Lower lobe of right lung (tissue), 2 donors: ENCODE data around the gene SLC17A7. TPM values are rescaled to one million over a fixed set of nuclear protein-coding genes. Genes with fewer than 3 reads are reported as not detected.
A peak's percentile ranks its signal among the peaks of the same experiment; 100 is the strongest.

Source experiments
- ATAC-seq, 2 donors: fragments of 200-7000 bp; cut with Tn5 transposase; one replicate each; pipeline ENCODE4 v1.9.1; 2020 to 2022; ENCODE audit warnings: mild to moderate bottlenecking in 2 of 2, moderate library complexity in 2 of 2
- DNase-seq: peaks from one replicate; pipeline ENCODE4 v3.0.0-alpha.2; 2020
- H3K27ac ChIP-seq: fragments of 200-600 bp; one replicate; pipeline ENCODE4 v1.8.0; 2022
- H3K27me3 ChIP-seq: fragments of 200-600 bp; one replicate; pipeline ENCODE4 v1.8.0; 2022; ENCODE audit warnings: low read depth
- H3K36me3 ChIP-seq: fragments of 200-600 bp; one replicate; pipeline ENCODE4 v1.8.0; 2022; ENCODE audit warnings: mild to moderate bottlenecking
- H3K4me1 ChIP-seq: fragments of 200-600 bp; one replicate; pipeline ENCODE4 v1.8.0; 2022
- H3K4me3 ChIP-seq: fragments of 200-600 bp; one replicate; pipeline ENCODE4 v1.8.0; 2022; ENCODE audit warnings: mild to moderate bottlenecking
- H3K9me3 ChIP-seq: fragments of 200-600 bp; one replicate; pipeline ENCODE4 v1.8.0; 2022
- CTCF ChIP-seq: fragments of 200-600 bp; IDR thresholded peaks from one replicate; pipeline ENCODE4 v1.8.0; 2022; ENCODE audit warnings: antibody characterized with exemption, mild to moderate bottlenecking
- intact Hi-C: fragments of 100-400 bp; cut with DNase I; formaldehyde crosslinking; loops from one replicate; pipeline ENCODE4 v1.11.0; 2022
- total RNA-seq: library from RNA; stranded (reverse); fragmentation: NEBNext Ultra II Directional; extraction: Animal tissue kit (Norgen Biotek cat#: 25700); gene quantifications from one replicate; pipeline ENCODE4 v1.2.1, GENCODE V29; 2021
- donor health status: DM: no; HTN: yes; CAD: no; lungs with severe emphysema.

Gene SLC17A7
- total RNA-seq, 1 donor from 2014 or later, result 0.56 TPM

- Histone ChIP-seq H3K9me3 (no peaks in the 10 kb centered on the region), H3K4me1 (peaks cover 3% of the 10 kb centered on the region), H3K27ac (no peak overlapping the region), H3K4me3 (no peak overlapping the region), H3K36me3 (no peaks in the 10 kb centered on the region), H3K27me3 (peaks cover 32% of the 10 kb centered on the region)
- ATAC-seq, result no peak
- TF ChIP-seq CTCF, result no peak
- no peak for DNase-seq
- intact Hi-C loops, result no loop called here
Measured at GRCh38 chr19:49415810-49416200, 25.5 kb downstream of the SLC17A7 start.

DNA sequence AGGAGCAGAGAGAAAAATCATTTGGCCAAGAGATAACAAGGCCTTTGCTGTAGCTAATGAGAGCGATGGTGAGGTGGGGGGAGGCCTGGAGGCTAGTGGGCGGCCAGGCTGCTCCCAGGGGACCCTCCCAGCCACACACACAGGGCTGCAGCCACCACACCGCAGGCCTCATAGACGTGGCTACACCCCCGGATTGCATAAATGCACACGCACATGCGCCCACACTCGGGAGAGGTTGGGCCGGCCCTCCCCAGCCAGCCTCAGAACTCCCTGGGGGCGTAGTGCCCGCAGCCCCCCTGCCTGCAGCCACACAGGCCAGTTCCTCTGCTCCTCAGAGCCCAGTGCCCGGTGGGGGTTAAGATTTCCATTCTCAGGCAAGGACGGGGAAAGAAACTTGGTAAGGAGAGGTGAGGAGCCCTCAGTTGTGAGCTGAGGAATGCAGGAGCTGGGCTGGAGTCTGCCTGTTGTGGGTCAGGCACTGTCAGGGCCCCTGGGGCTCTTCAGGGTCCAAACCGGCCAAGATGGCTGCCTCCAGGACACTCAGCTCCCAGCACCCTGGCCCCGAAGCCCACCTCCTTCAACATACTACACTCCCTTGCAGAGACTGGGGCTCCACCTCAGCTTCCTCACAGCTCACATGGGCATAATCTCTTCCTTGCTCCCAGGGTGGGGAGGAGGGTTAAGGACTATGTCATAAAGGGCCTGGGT lies 26.1 kb downstream of the SLC17A7 start:
- H3K36me3 ChIP-seq, result no peaks in the 10 kb centered on the region
- H3K27me3 ChIP-seq, result peaks cover 26% of the 10 kb centered on the region
- TF ChIP-seq CTCF, result no peak
- DNase-seq, result no peak
- peak in 1 of 2 donors; percentile 22 for ATAC-seq
- H3K27ac ChIP-seq, result no peak overlapping the region
- H3K9me3 ChIP-seq, result no peaks in the 10 kb centered on the region
- intact Hi-C loops, result no loop called here
- H3K4me3 ChIP-seq, result no peak overlapping the region
- no peaks in the 10 kb centered on the region for H3K4me1 ChIP-seq

DNA sequence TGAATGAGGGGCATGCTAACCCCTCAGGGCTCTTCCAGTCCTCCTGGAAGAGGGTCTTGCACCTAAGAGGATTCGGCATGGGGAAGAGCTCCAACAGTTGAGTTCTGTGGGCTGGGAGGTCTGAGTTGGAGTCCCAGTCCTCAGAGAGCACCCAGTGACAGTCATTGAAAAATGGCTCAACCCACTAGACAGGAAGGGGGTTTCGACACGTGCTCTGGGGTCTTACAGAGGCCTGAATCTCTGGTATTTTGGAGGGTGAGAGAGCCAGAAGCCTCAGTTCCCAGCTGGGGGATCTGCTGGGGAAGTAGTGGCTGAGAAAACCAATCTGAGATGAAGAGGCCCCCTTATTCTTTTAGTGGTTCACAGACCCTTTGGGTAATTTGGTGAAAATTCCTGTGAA lies 27.1 kb downstream of the SLC17A7 start:
- intact Hi-C loops, result no loop called here
- no peak for TF ChIP-seq CTCF
- Histone ChIP-seq H3K9me3 (no peaks in the 10 kb centered on the region), H3K27me3 (peaks cover 19% of the 10 kb centered on the region), H3K27ac (no peak overlapping the region), H3K4me1 (peaks cover 3% of the 10 kb centered on the region), H3K36me3 (no peaks in the 10 kb centered on the region), H3K4me3 (no peak overlapping the region)
- DNase-seq (no peak), ATAC-seq (no peak)

- Histone ChIP-seq H3K4me3 (no peak overlapping the region), H3K9me3 (no peaks in the 10 kb centered on the region), H3K36me3 (no peaks in the 10 kb centered on the region), H3K27ac (no peak overlapping the region), H3K27me3 (peaks cover 15% of the 10 kb centered on the region), H3K4me1 (peaks cover 3% of the 10 kb centered on the region)
- DNase-seq (no peak), ATAC-seq (no peak)
- intact Hi-C loops, result no loop called here
- no peak for TF ChIP-seq CTCF
Measured at GRCh38 chr19:49413348-49413747, 28.0 kb downstream of the SLC17A7 start.

DNA sequence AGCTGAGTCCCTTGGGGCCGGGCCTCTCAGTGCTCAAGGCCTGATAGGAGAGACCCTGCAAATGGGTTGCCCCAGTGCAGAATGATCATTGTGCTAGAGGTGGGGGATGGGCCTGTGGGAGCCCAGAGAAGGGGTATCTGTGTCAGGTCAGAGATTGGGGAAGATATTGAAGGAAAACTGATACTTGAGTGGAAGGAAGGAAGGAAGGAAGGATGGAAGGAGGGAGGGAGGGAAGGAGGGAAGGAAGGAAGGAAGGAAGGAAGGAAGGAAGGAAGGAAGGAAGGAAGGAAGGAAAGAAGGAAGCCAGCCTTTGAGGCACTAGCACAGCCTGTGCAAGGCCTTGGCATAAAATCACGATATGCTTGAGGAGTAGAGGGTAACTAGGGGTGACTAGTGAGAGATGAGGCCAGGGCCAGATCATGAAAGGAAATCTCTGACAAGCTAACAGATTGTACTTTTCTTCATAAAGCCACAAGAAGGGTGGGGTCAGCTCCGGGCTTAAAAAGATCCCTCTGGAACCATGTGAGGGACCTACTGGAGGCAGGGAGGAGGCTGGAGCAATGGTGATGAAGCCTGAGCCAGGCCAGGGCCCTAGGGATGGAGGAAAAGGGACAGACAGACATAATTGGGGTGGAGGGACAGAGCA lies 29.5 kb downstream of the SLC17A7 start:
- DNase-seq (no peak), ATAC-seq (no peak)
- Histone ChIP-seq H3K4me1 (peaks cover 3% of the 10 kb centered on the region), H3K36me3 (no peaks in the 10 kb centered on the region), H3K27ac (no peak overlapping the region), H3K4me3 (no peak overlapping the region), H3K9me3 (no peaks in the 10 kb centered on the region), H3K27me3 (peaks cover 14% of the 10 kb centered on the region)
- intact Hi-C loops, result no loop called here
- TF ChIP-seq CTCF, result no peak
